NB4 (cell line): ENCODE results near the gene METRN.

Experiments used
- DNase-seq: peaks from one replicate; pipeline ENCODE4 v3.0.0; 2010; ENCODE audit warnings: low read depth
- H3K4me3 ChIP-seq: one replicate; pipeline ENCODE4 v1.5.1; 2011; ENCODE audit warnings: mild to moderate bottlenecking, low read depth, low read length, moderate library complexity
- MYC ChIP-seq: IDR thresholded peaks from 2 replicates; pipeline ENCODE4 v1.6.1; 2011; ENCODE audit warnings: low read depth, low read length
- POLR2A ChIP-seq: IDR thresholded peaks from 2 replicates; pipeline ENCODE4 v1.6.1; 2011; ENCODE audit warnings: mild to moderate bottlenecking; ENCODE audit not compliant: insufficient read length; ENCODE audit errors: extremely low read depth
- TF ChIP-seq, protein P1 (sequence below): IDR thresholded peaks from 2 replicates; pipeline ENCODE4 v1.6.1; 2011; ENCODE audit warnings: low read depth, low read length
- TF ChIP-seq, protein P2 (sequence below): IDR thresholded peaks from one replicate; pipeline ENCODE4 v1.5.1; 2012; ENCODE audit warnings: low read depth, low read length

METRN gene

DNA sequence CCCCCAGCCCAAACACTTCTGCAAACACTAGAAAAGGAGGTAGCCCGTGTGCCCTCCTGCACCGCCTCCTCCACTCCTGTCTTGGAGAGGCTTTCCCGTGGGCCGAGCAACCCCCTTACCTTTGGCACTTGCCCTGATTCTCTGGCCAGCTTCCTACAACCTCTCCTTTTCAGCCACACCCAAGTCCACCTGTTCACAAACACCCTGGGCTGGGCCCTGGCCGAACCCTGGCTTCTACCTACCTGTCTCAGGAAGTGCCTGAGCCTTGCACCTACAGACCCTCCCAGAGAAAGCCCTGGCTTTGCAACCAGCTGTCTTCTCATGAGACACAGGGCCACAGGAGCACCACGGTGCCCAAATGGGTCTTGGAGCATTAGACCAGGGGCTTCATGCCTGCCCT lies 4.0 kb downstream of the METRN start:
- no peak overlapping the region for H3K4me3 ChIP-seq
- no peak for DNase-seq
- TF ChIP-seq POLR2A: no peak
- TF ChIP-seq MYC: no peak

DNA sequence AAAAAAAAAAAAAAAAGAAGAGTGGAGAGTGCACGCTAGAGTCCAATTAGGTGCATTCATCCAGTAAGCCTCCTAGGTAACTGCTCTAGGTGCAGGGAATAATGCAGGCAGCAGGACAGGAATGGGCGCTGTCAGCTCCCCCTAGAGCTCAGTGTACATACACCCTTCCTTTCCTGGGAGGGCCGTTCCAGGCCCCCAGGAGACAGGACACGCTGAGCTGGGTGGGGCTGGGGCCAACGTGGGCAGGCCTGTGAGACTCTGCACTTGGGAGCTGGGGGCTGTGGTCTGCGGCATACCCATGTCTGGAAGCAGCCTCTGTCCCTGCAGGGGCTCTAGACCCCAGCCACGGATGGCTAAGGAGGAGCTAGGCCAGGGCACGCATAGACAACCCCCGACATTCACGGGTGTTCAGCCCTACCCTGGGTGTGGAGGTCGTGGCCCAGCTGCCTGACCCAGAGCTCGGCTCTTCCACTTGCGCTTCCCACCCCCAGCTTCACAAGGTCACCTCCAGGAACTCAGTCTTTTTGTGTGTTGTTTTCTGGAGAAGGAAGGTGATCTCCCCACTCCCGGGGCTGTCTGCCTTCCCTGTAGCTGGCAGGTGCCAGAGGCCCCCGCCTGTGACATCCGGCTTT lies 5.0 kb downstream of the METRN start:
- DNase-seq: peak; percentile 68
- TF ChIP-seq, protein P1, sequence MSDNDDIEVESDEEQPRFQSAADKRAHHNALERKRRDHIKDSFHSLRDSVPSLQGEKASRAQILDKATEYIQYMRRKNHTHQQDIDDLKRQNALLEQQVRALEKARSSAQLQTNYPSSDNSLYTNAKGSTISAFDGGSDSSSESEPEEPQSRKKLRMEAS: no peak
- TF ChIP-seq, protein P2, sequence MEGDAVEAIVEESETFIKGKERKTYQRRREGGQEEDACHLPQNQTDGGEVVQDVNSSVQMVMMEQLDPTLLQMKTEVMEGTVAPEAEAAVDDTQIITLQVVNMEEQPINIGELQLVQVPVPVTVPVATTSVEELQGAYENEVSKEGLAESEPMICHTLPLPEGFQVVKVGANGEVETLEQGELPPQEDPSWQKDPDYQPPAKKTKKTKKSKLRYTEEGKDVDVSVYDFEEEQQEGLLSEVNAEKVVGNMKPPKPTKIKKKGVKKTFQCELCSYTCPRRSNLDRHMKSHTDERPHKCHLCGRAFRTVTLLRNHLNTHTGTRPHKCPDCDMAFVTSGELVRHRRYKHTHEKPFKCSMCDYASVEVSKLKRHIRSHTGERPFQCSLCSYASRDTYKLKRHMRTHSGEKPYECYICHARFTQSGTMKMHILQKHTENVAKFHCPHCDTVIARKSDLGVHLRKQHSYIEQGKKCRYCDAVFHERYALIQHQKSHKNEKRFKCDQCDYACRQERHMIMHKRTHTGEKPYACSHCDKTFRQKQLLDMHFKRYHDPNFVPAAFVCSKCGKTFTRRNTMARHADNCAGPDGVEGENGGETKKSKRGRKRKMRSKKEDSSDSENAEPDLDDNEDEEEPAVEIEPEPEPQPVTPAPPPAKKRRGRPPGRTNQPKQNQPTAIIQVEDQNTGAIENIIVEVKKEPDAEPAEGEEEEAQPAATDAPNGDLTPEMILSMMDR: peak; percentile 19
- peak overlapping the region; percentile 60 for H3K4me3 ChIP-seq

DNA sequence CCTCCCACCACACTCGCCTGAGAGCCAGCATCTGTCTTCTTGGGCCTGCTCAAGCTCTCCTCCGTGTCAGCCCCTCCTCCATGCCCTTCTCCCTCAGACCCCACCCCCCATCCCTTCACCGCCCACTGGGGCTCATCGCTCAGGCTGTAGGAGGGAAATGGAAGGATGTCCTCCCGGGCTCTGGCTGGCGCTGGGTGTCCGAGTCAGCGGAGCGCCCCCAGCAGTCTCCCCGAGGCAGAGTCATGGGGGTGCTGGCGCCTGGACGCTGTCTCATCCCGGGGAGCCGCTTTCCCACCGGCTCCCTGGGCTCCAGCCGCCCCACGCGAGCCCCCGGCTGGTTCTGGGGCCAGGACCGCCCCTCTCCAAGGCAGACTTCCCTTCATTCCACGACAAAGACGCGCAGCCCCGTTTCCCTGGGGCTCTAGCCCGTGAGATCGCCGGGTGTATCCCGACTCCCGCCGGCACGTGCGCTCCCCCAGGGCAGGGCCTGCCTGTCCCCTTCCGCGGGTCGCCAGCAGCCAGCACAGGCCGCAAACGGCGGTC lies 5.6 kb downstream of the METRN start:
- H3K4me3 ChIP-seq: peak overlapping the region; percentile 60
- TF ChIP-seq, protein P2: peak; percentile 22
- TF ChIP-seq MYC: peak; percentile 42
- TF ChIP-seq POLR2A: no peak
- TF ChIP-seq, protein P1: 0 out of 2 replicates have a peak, but pooled peaks have one; percentile 40
- DNase-seq: peak; percentile 90

DNA sequence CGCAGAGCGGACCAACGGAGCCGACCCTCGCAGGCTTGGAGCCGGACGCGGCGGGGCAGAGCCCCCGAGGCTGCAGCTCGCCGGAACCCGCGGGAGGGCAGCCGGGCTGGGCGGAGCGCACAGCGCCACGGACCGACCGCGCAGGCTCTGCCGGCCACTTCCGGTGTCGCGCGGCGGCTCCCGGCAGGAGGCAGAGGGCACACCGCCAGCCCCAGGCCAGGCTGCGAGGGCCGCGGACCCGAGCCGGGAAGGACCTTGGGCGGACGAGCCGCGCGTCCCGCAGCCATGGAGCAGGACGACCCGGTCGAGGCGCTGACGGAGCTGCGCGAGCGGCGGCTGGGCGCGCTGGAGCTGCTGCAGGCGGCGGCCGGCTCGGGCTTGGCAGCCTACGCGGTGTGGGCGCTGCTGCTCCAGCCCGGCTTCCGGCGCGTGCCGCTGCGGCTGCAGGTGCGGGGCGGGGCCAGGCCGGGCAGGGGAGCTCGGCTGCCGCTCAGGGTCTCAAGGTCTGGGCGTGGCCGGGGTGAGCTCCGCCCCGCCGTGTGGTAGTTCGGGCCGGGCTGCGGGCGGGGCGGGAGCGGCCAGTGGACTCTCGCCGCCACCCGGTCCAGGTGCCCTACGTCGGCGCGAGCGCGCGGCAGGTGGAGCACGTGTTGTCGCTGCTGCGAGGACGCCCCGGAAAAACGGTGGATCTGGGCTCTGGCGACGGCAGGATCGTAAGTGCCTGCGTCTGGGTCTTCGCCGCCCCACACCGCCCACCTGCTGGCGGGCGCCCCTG lies 6.3 kb downstream of the METRN start, which contains the start of gene ANTKMT:
Gene ANTKMT, plus strand, starts transcription at position 157 of the 775 bp plus-strand sequence. Its CDS starts 129 bp downstream, at position 286.
- peak within 1 kb of the TSS; percentile 60 for H3K4me3 ChIP-seq
- TF ChIP-seq, protein P1: peak; percentile 86
- TF ChIP-seq, protein P2: no peak
- peak; percentile 74 for TF ChIP-seq POLR2A
- peak; percentile 89 for DNase-seq

DNA sequence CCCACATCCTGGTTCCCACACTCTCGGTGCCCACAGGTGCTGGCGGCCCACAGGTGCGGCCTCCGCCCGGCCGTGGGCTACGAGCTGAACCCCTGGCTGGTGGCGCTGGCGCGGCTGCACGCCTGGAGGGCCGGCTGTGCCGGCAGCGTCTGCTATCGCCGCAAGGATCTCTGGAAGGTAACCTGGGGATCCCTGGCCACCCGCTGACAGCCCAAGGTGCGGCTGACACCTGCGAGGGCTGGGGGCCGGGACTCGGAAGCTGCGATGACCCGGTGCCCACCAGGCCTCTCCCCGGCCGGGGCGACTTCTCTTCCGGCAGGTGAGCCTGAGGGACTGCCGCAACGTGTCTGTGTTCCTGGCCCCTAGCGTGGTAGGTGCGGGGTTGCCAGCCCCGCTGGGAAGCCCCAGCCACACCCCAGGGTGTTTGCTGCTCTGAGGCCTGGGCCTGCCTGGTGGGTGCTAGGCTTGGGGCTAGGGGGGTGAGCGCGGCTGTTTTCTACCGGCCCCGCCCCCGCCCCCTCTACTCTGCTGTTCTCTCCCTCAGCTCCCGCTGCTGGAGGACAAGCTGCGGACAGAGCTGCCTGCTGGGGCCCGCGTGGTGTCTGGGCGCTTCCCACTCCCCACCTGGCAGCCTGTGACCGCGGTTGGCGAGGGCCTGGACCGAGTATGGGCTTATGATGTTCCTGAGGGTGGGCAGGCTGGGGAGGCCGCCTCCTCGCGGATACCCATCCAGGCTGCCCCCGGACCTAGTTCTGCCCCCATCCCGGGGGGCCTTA lies 7.0 kb downstream of the METRN start:
- no peak for DNase-seq
- TF ChIP-seq POLR2A: no peak
- TF ChIP-seq MYC: no peak
- TF ChIP-seq, protein P2: no peak
- TF ChIP-seq, protein P1: no peak

More for the DNA sequence above, 7.0 kb downstream of the METRN start:
- H3K4me3 ChIP-seq: peak overlapping the region; percentile 30
